WTC11 (cell line): ENCODE data around the gene NUP85. TPM values are rescaled to one million over a fixed set of nuclear protein-coding genes. Genes with fewer than 3 reads are reported as not detected.
A peak's percentile ranks its signal among the peaks of the same experiment; 100 is the strongest.

ENCODE experiments used
- ATAC-seq: fragments of 200-7000 bp; cut with Tn5 transposase; 2 replicates; pipeline ENCODE4 v1.10.0; 2021; ENCODE audit warnings: mild to moderate bottlenecking, moderate library complexity
- CTCF ChIA-PET: fragments of 300-600 bp; sonication (Branson Sonifier 250); formaldehyde crosslinking; loops from one replicate; lab custom pipeline; 2021; ENCODE audit warnings: antibody characterized with exemption; lab: Charles Lee
- POLR2A ChIA-PET: fragments of 350-600 bp; sonication (Branson Sonifier 250); formaldehyde crosslinking; loops from one replicate; lab custom pipeline; 2021; ENCODE audit warnings: antibody characterized with exemption; lab: Charles Lee
- DNase-seq: peaks from one replicate; pipeline ENCODE4 v3.0.0; 2021; ENCODE audit warnings: low spot score
- H3K27ac Mint-ChIP-seq: 2 replicates; pipeline ENCODE4 v1.8.0; 2021; ENCODE audit warnings: mixed read lengths
- H3K27me3 Mint-ChIP-seq: 2 replicates; pipeline ENCODE4 v1.8.0; 2021; ENCODE audit warnings: low read depth, mild to moderate bottlenecking, moderate library complexity, mixed read lengths
- H3K36me3 Mint-ChIP-seq: 2 replicates; pipeline ENCODE4 v1.8.0; 2021; ENCODE audit warnings: mixed read lengths
- H3K4me1 Mint-ChIP-seq: 2 replicates; pipeline ENCODE4 v1.8.0; 2022; ENCODE audit warnings: mixed read lengths
- H3K4me3 Mint-ChIP-seq: 2 replicates; pipeline ENCODE4 v1.8.0; 2021; ENCODE audit warnings: mild to moderate bottlenecking, moderate library complexity, mixed read lengths
- H3K9me3 Mint-ChIP-seq: 2 replicates; pipeline ENCODE4 v1.8.0; 2021; ENCODE audit warnings: mixed read lengths
- ARID4B ChIP-seq: sonication (generic); formaldehyde crosslinking; IDR thresholded peaks from 2 replicates; pipeline ENCODE4 v1.8.0; 2023; ENCODE audit warnings: missing genetic modification reagents, mild to moderate bottlenecking, borderline replicate concordance
- CTCF ChIP-seq: fragments of 200-600 bp; IDR thresholded peaks from 2 replicates; pipeline ENCODE4 v1.8.0; 2022; ENCODE audit warnings: antibody characterized with exemption
- ERG ChIP-seq: fragments of 250-450 bp; sonication (Bioruptor Pico); IDR thresholded peaks from 2 replicates; pipeline ENCODE4 v1.8.0; 2021; ENCODE audit warnings: mild to moderate bottlenecking
- FOXP4 ChIP-seq: sonication (generic); formaldehyde crosslinking; IDR thresholded peaks from 2 replicates; pipeline ENCODE4 v1.8.0; 2022; ENCODE audit warnings: mild to moderate bottlenecking, missing genetic modification reagents
- HMGA2 ChIP-seq: fragments of 250-450 bp; sonication (Bioruptor Pico); IDR thresholded peaks from 2 replicates; pipeline ENCODE4 v1.4.0; 2021; ENCODE audit warnings: mild to moderate bottlenecking, moderate library complexity
- HMGXB4 ChIP-seq: sonication (generic); formaldehyde crosslinking; IDR thresholded peaks from 2 replicates; pipeline ENCODE4 v1.8.1; 2023; ENCODE audit warnings: mild to moderate bottlenecking, moderate library complexity, missing genetic modification reagents
- JAZF1 ChIP-seq: fragments of 250-450 bp; sonication (Bioruptor Pico); IDR thresholded peaks from 2 replicates; pipeline ENCODE4 v1.9.0; 2021; ENCODE audit warnings: moderate library complexity, mild to moderate bottlenecking, inconsistent platforms
- MLX ChIP-seq: sonication (generic); formaldehyde crosslinking; IDR thresholded peaks from 2 replicates; pipeline ENCODE4 v1.8.1; 2023; ENCODE audit warnings: mild to moderate bottlenecking, missing genetic modification reagents, moderate library complexity
- NFE2L1 ChIP-seq: sonication (generic); formaldehyde crosslinking; IDR thresholded peaks from 2 replicates; pipeline ENCODE4 v1.8.1; 2023; ENCODE audit warnings: missing genetic modification reagents
- OVOL2 ChIP-seq: fragments of 250-450 bp; sonication (Bioruptor Pico); IDR thresholded peaks from 2 replicates; pipeline ENCODE4 v1.9.0; 2021; ENCODE audit warnings: mild to moderate bottlenecking, borderline replicate concordance
- RORB ChIP-seq: fragments of 250-450 bp; sonication (Bioruptor Pico); IDR thresholded peaks from 2 replicates; pipeline ENCODE4 v1.9.0; 2021; ENCODE audit warnings: mild to moderate bottlenecking
- TEAD4 ChIP-seq: sonication (generic); formaldehyde crosslinking; IDR thresholded peaks from 2 replicates; pipeline ENCODE4 v1.8.0; 2022; ENCODE audit warnings: mild to moderate bottlenecking, missing genetic modification reagents
- ZBTB21 ChIP-seq: sonication (generic); formaldehyde crosslinking; IDR thresholded peaks from 2 replicates; pipeline ENCODE4 v1.8.1; 2023; ENCODE audit warnings: mild to moderate bottlenecking, missing genetic modification reagents, borderline replicate concordance
- ZMAT4 ChIP-seq: fragments of 250-450 bp; sonication (Bioruptor Pico); IDR thresholded peaks from 2 replicates; pipeline ENCODE4 v1.9.0; 2021; ENCODE audit warnings: mild to moderate bottlenecking
- ZNF423 ChIP-seq: fragments of 250-450 bp; sonication (Bioruptor Pico); IDR thresholded peaks from 2 replicates; pipeline ENCODE4 v2.1.2; 2022; ENCODE audit warnings: mild to moderate bottlenecking, moderate library complexity
- total RNA-seq: library from RNA; stranded (reverse); gene quantifications from 3 replicates; pipeline ENCODE4 v1.2.3, GENCODE V29; 2021

Gene NUP85
- total RNA-seq, 1 experiment from 2014 or later = 109 TPM

GRCh38 chr17:75182569-75183436 lies 22.7 kb upstream of the NUP85 start, which contains the start of gene SUMO2 (continued):
- no peak; the same call in 1 of the 2 replicates for TF ChIP-seq ARID4B
- TF ChIP-seq RORB = 0 out of 2 replicates have a peak, but pooled peaks have one; percentile 19
- TF ChIP-seq ZBTB21 (CRISPR knock-in tag) = 0 out of 2 replicates have a peak, but pooled peaks have one; percentile 47
- TF ChIP-seq JAZF1 (CRISPR knock-in tag) = no peak
- no peak; the same call in 1 of the 2 replicates for TF ChIP-seq ZNF423 (CRISPR knock-in tag)
- TF ChIP-seq, all 79 proteins: peak for 18

GRCh38 chr17:75183999-75184884 lies 21.2 kb upstream of the NUP85 start:
- CTCF ChIA-PET = interaction anchor here (0.6 to 2.1 kb wide), 8 partner anchors 12 to 341 kb away, joined by 3 to 14 read pairs (median 3); partner anchors contain the start of genes LLGL2, MIF4GD and SLC25A19
- H3K27ac Mint-ChIP-seq = 0 out of 2 replicates have a peak overlapping the region, but pooled peaks have one; percentile 5
- no peak for DNase-seq
- H3K4me3 Mint-ChIP-seq = peak overlapping the region; percentile 24
- H3K9me3 Mint-ChIP-seq = no peaks in the 10 kb centered on the region
- TF ChIP-seq NFE2L1 (CRISPR knock-in tag) = no peak
- no peak for TF ChIP-seq TEAD4 (CRISPR knock-in tag)
- TF ChIP-seq MLX (CRISPR knock-in tag) = no peak
- no peak for TF ChIP-seq ERG (CRISPR knock-in tag)
- POLR2A ChIA-PET = interaction anchor here (0.7 to 0.9 kb wide), 2 partner anchors 21 to 107 kb away, joined by 3 to 4 read pairs; partner anchors contain the start of gene NUP85
- ATAC-seq = no peak
- H3K4me1 Mint-ChIP-seq = peaks cover 26% of the 10 kb centered on the region
- H3K27me3 Mint-ChIP-seq = no peaks in the 10 kb centered on the region; the same call in 1 of the 2 replicates
- H3K36me3 Mint-ChIP-seq = peaks cover 22% of the 10 kb centered on the region

- no peak overlapping the region for H3K27ac Mint-ChIP-seq
- H3K36me3 Mint-ChIP-seq = no peaks in the 10 kb centered on the region
- H3K27me3 Mint-ChIP-seq = no peaks in the 10 kb centered on the region; the same call in 1 of the 2 replicates
- POLR2A ChIA-PET = no interaction called here
- no peak overlapping the region for H3K4me3 Mint-ChIP-seq
- DNase-seq (no peak), ATAC-seq (no peak)
- CTCF ChIA-PET = interaction anchor here (1.0 to 2.0 kb wide), 5 partner anchors 13 to 120 kb away, joined by 4 to 23 read pairs (median 5); no protein-coding TSS in a partner anchor
- no peaks in the 10 kb centered on the region for H3K9me3 Mint-ChIP-seq
- H3K4me1 Mint-ChIP-seq = peaks cover 7% of the 10 kb centered on the region
- TF ChIP-seq ZMAT4 = no peak
- no peak for TF ChIP-seq MLX (CRISPR knock-in tag)
- TF ChIP-seq HMGXB4 = no peak
- TF ChIP-seq OVOL2 (CRISPR knock-in tag) = no peak
- no peak for TF ChIP-seq FOXP4
- TF ChIP-seq HMGA2 = no peak
- TF ChIP-seq CTCF = no peak
These were observed 16.9 kb upstream of the NUP85 start for GRCh38 chr17:75188614-75189013.
